Breast epithelium (tissue), 4 donors: ENCODE data around the gene SH2D3C. TPM values are rescaled to one million over a fixed set of nuclear protein-coding genes. Genes with fewer than 3 reads are reported as not detected.

ENCODE experiments used
- DNase-seq, 2 donors: peaks; one replicate each; pipeline ENCODE4 v3.0.0-alpha.2; 2019; ENCODE audit warnings: low spot score in 2 of 2
- H3K27ac ChIP-seq, 2 donors: fragments of 200-600 bp; sonication (generic) in 1 of 2; one replicate each; pipeline ENCODE4 v1.5.1; 2016 to 2019; ENCODE audit warnings: mild to moderate bottlenecking in 1 of 2
- H3K27me3 ChIP-seq, 2 donors: fragments of 200-600 bp; sonication (generic) in 1 of 2; one replicate each; pipeline versions ENCODE4 v1.5.1 to v1.6.0; 2017 to 2019; ENCODE audit warnings: control low read depth in 1 of 2, mild to moderate bottlenecking in 1 of 2
- H3K36me3 ChIP-seq: fragments of 200-600 bp; one replicate; pipeline ENCODE4 v1.5.1; 2019
- H3K4me1 ChIP-seq, 2 donors: fragments of 200-600 bp; sonication (generic); one replicate each; pipeline ENCODE4 v1.5.1; 2016 to 2019; ENCODE audit warnings: control low read depth in 1 of 2
- H3K4me3 ChIP-seq, 3 donors: fragments of 200-600 bp; sonication (generic); 1 replicate in 2 of 3; 2 replicates in 1 of 3; pipeline ENCODE4 v1.5.1; 2016 to 2019; ENCODE audit warnings: mild to moderate bottlenecking in 3 of 3, moderate library complexity in 2 of 3
- H3K9me3 ChIP-seq, 2 donors: fragments of 200-600 bp; sonication (generic) in 1 of 2; one replicate each; pipeline ENCODE4 v1.5.1; 2016 to 2019; ENCODE audit warnings: control low read depth in 1 of 2
- POLR2A ChIP-seq: fragments of 450-650 bp; IDR thresholded peaks from one replicate; pipeline ENCODE4 v1.6.1; 2016; ENCODE audit warnings: antibody characterized with exemption, mild to moderate bottlenecking, moderate library complexity
- POLR2AphosphoS5 ChIP-seq, 3 donors: sonication (generic); formaldehyde crosslinking; IDR thresholded peaks; one replicate each; pipeline ENCODE4 v1.6.1; 2017; ENCODE audit warnings: antibody characterized with exemption in 3 of 3
- intact Hi-C: fragments of 100-400 bp; cut with DNase I; formaldehyde crosslinking; loops from one replicate; pipeline ENCODE4 v1.15.1; 2023; ENCODE audit warnings: low total_unique reads
- total RNA-seq, 3 donors: library from RNA; depleted of rRNA; stranded (reverse); fragments of >200 nt; gene quantifications; one replicate each; pipeline ENCODE4 v1.1.0, GENCODE V29; 2016
- TF ChIP-seq, protein P1 (sequence below), 3 donors: fragments of 450-650 bp; IDR thresholded peaks; one replicate each; pipeline ENCODE4 v1.5.1; 2016 to 2017; ENCODE audit warnings: antibody characterized with exemption in 3 of 3, mild to moderate bottlenecking in 3 of 3, moderate library complexity in 3 of 3

SH2D3C gene
- total RNA-seq, 3 donors from 2014 or later, result 6.0 to 15.4 (median 6.9) TPM

DNA sequence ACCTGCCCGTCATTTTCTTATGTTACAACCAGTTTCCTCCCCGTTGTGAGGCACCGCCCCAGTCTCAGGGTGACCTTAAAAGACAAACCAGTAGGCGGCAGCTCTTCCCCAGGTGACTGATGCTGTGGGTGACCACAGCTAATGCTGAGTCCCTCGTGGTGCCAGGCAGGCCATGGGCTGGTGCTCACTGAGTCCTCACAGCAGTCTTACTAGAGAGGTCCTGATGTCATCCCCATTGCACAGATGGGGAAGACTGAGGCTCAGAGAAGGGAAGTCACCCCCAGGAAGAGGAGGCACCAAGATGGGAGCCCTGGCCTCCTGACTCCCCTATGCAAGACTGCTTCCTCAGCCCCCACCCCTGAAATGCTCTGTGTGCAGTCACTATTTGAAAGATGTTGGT, 70.7 kb downstream of the SH2D3C start:
- TF ChIP-seq POLR2A, result no peak
- TF ChIP-seq, protein P1, sequence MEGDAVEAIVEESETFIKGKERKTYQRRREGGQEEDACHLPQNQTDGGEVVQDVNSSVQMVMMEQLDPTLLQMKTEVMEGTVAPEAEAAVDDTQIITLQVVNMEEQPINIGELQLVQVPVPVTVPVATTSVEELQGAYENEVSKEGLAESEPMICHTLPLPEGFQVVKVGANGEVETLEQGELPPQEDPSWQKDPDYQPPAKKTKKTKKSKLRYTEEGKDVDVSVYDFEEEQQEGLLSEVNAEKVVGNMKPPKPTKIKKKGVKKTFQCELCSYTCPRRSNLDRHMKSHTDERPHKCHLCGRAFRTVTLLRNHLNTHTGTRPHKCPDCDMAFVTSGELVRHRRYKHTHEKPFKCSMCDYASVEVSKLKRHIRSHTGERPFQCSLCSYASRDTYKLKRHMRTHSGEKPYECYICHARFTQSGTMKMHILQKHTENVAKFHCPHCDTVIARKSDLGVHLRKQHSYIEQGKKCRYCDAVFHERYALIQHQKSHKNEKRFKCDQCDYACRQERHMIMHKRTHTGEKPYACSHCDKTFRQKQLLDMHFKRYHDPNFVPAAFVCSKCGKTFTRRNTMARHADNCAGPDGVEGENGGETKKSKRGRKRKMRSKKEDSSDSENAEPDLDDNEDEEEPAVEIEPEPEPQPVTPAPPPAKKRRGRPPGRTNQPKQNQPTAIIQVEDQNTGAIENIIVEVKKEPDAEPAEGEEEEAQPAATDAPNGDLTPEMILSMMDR (IDR thresholded peaks at IDR 0.05), result peak in 1 of 3 donors; percentile 11
- Histone ChIP-seq H3K36me3 (no peaks in the 10 kb centered on the region), H3K4me1 (no peaks in the 10 kb centered on the region), H3K27ac (no peak overlapping the region), H3K27me3 (no peaks in the 10 kb centered on the region), H3K4me3 (no peak overlapping the region), H3K9me3 (no peaks in the 10 kb centered on the region)
- intact Hi-C loops, result no loop called here
- DNase-seq, result no peak

DNA sequence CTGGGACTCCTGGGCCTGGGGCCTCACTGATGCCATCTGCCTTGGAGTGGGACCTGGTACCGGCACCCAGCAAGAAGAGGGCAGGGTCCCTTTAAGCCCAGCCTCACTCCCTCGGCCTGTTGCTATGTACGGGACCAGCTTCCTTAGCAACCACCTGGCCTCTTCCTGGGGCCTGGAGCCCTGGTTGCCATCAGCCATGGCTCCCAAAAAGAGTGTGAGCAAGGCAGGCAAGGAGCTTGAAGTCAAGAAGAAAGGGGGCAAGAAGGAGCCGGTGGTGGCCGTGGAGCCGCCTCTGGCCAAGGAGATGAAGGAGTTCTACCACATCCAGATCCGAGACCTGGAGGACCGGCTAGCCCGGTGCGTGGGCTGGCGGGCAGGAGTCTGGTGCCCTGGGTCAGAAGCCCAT, 71.6 kb downstream of the SH2D3C start, which contains the start of gene CFAP157:
CFAP157 (plus strand) TSS at position 153 of the 406 bp plus-strand sequence; CDS start at position 197, 44 bp downstream.
- H3K27ac ChIP-seq, result no peak within 1 kb of the TSS
- DNase-seq, result no peak
- H3K36me3 ChIP-seq, result no peaks in the 10 kb centered on the region
- H3K4me3 ChIP-seq, result no peak within 1 kb of the TSS
- intact Hi-C loops, result no loop called here
- H3K4me1 ChIP-seq, result no peaks in the 10 kb centered on the region
- no peaks in the 10 kb centered on the region for H3K9me3 ChIP-seq
- no peak for TF ChIP-seq POLR2AphosphoS5 (IDR thresholded peaks at IDR 0.05)
- H3K27me3 ChIP-seq, result no peaks in the 10 kb centered on the region

DNA sequence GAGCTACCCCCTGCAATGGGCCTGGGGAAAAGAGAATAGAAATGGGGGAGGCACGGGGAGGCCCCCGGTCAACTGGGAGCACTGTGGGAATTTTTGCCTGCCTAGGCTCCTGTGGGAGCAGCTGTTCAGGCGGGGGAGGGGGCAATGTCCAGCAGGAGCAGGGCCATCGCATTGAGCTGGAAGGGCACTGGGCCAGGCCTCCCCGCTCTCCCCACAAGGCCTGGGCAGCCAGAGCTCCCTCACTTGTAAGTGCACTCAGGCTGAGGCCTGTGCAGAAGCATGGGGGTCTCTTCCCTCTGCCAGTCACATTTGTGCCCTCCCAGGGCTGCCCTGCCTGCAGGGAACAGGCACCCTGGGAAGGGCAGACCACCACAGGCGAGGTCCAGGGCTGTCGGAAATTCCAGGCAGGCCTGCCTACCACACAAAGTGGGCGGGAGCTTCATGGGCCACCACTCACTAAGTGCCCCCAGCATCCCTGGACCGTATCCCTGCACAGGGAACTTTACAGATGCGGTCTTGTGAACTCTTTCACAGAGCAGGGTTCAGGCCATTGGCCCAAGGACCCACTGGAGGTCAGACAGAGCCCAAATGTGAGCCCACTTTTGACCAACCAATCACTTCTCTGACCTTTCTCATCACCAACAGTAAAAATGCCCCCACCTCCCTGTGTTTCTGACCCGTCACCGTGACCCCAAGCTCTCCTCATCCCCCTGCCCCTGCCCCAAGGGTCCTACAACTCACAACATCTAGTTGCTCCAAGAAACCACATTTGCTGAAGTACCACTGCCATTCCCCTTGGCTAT, 72.7 kb downstream of the SH2D3C start:
- intact Hi-C loops, result no loop called here
- no peaks in the 10 kb centered on the region for H3K9me3 ChIP-seq
- H3K27me3 ChIP-seq, result no peaks in the 10 kb centered on the region
- no peaks in the 10 kb centered on the region for H3K4me1 ChIP-seq
- no peak for DNase-seq
- H3K27ac ChIP-seq, result no peak overlapping the region
- H3K36me3 ChIP-seq, result no peaks in the 10 kb centered on the region
- H3K4me3 ChIP-seq, result no peak overlapping the region
- TF ChIP-seq, protein P1 (IDR thresholded peaks at IDR 0.05), result no peak
- TF ChIP-seq POLR2A, result no peak
- no peak for TF ChIP-seq POLR2AphosphoS5 (IDR thresholded peaks at IDR 0.05)

GRCh38 chr9:127703289-127703946, 75.0 kb downstream of the SH2D3C start:
- H3K27ac ChIP-seq, result no peak overlapping the region
- intact Hi-C loops, result no loop called here
- no peaks in the 10 kb centered on the region for H3K4me1 ChIP-seq
- no peak overlapping the region for H3K4me3 ChIP-seq
- no peaks in the 10 kb centered on the region for H3K9me3 ChIP-seq
- TF ChIP-seq POLR2A (no peak), POLR2AphosphoS5 (IDR thresholded peaks at IDR 0.05) (no peak)
- TF ChIP-seq, protein P1 (IDR thresholded peaks at IDR 0.05), result no peak
- no peaks in the 10 kb centered on the region for H3K27me3 ChIP-seq
- DNase-seq, result no peak
- no peaks in the 10 kb centered on the region for H3K36me3 ChIP-seq

GRCh38 chr9:127700594-127701255, 77.7 kb downstream of the SH2D3C start:
- Histone ChIP-seq H3K27ac (peak overlapping the region in 1 of 2 donors; percentile 92), H3K36me3 (no peaks in the 10 kb centered on the region), H3K27me3 (no peaks in the 10 kb centered on the region), H3K9me3 (no peaks in the 10 kb centered on the region), H3K4me3 (no peak overlapping the region), H3K4me1 (no peaks in the 10 kb centered on the region)
- TF ChIP-seq POLR2A (no peak), POLR2AphosphoS5 (IDR thresholded peaks at IDR 0.05) (no peak)
- TF ChIP-seq, protein P1 (IDR thresholded peaks at IDR 0.05), result no peak
- intact Hi-C loops, result no loop called here
- DNase-seq, result no peak
